HepG2 (cell line): ENCODE results near the gene SIKE1. TPM values are rescaled to one million over a fixed set of nuclear protein-coding genes. Genes with fewer than 3 reads are reported as not detected.

Source experiments
- polyA plus RNA-seq, 8 experiments: library from polyadenylated mRNA; depleted of rRNA in 3 of 8; stranded (reverse) in 7 of 8; unstranded in 1 of 8; fragments of >200 nt; fragmentation: Illumina TruSeq in 4 of 8; extraction: Trizol in 4 of 8; gene quantifications; 2 replicates each; pipeline versions ENCODE4 v1.2.1 to v1.2.3, GENCODE V29; 2011 to 2016; ENCODE audit warnings: low read depth in 4 of 8, missing spikeins in 1 of 8, mixed read lengths in 1 of 8; ENCODE audit not compliant: insufficient read depth in 1 of 8
- small RNA-seq, 3 experiments: library from RNA; depleted of rRNA; stranded (forward); fragments of <200 nt; gene quantifications; one replicate each; pipeline ENCODE3, GENCODE V24; 2012; ENCODE audit warnings: low read depth in 2 of 3, low replicate concordance in 1 of 3; ENCODE audit not compliant: insufficient read length in 3 of 3, insufficient read depth in 2 of 3
- total RNA-seq, 5 experiments: library from RNA; depleted of rRNA; stranded (reverse); fragments of >200 nt; fragmentation: Illumina TruSeq; extraction: Trizol; gene quantifications; 2 replicates each; pipeline ENCODE4 v1.2.3, GENCODE V29; 2016; ENCODE audit warnings: low read depth in 1 of 5

SIKE1 gene
- total and polyA plus RNA-seq, 2 of the 13 experiments (the other 11 are each of a cell fraction or from before 2014, with no cell fraction given) = 36.5 to 58.4 TPM

Small RNA genes lying within 50 kb of the gene (small RNA-seq; reads per million reads assigned to genes)
- 0 reads per million in 3 experiments for gene RNY1P13

Other genes with a start within 250 kb of the SIKE1 start
- gene BCAS2, start 199.1 kb downstream of the SIKE1 start, total RNA-seq (2016; rRNA removed; fragmentation: Illumina TruSeq; extraction: Trizol) = 47.4 and 78.0 TPM in 2 replicates
- gene BCAS2, start 199.1 kb downstream of the SIKE1 start, polyA plus RNA-seq (2011; rRNA removed) = 15.2 and 18.0 TPM in 2 replicates
- 0.25 and 0.33 TPM in 2 replicates for gene DENND2C, start 110.6 kb downstream of the SIKE1 start, total RNA-seq (2016; rRNA removed; fragmentation: Illumina TruSeq; extraction: Trizol)
- 0.07 and 0.08 TPM in 2 replicates for gene DENND2C, start 110.6 kb downstream of the SIKE1 start, polyA plus RNA-seq (2011; rRNA removed)
- not detected in 2 replicates for gene AMPD1, start 85.1 kb downstream of the SIKE1 start, total RNA-seq (2016; rRNA removed; fragmentation: Illumina TruSeq; extraction: Trizol)
- not detected in 2 replicates for gene AMPD1, start 85.1 kb downstream of the SIKE1 start, polyA plus RNA-seq (2011; rRNA removed)
- gene NRAS, start 63.9 kb downstream of the SIKE1 start, total RNA-seq (2016; rRNA removed; fragmentation: Illumina TruSeq; extraction: Trizol) = 58.8 and 96.2 TPM in 2 replicates
- gene NRAS, start 63.9 kb downstream of the SIKE1 start, polyA plus RNA-seq (2011; rRNA removed) = 26.9 and 38.6 TPM in 2 replicates
- 313 and 582 TPM in 2 replicates for gene CSDE1, start 22.7 kb downstream of the SIKE1 start, total RNA-seq (2016; rRNA removed; fragmentation: Illumina TruSeq; extraction: Trizol)
- 115 and 150 TPM in 2 replicates for gene CSDE1, start 22.7 kb downstream of the SIKE1 start, polyA plus RNA-seq (2011; rRNA removed)
- not detected in 2 replicates for gene SYCP1, start 74.2 kb upstream of the SIKE1 start, total RNA-seq (2016; rRNA removed; fragmentation: Illumina TruSeq; extraction: Trizol)
- gene SYCP1, start 74.2 kb upstream of the SIKE1 start, polyA plus RNA-seq (2011; rRNA removed) = not detected in 2 replicates
- gene TSHB, start 249.1 kb upstream of the SIKE1 start, total RNA-seq (2016; rRNA removed; fragmentation: Illumina TruSeq; extraction: Trizol) = not detected in 2 replicates
- not detected in 2 replicates for gene TSHB, start 249.1 kb upstream of the SIKE1 start, polyA plus RNA-seq (2011; rRNA removed)